Stimulated activated effector memory CD8-positive, alpha-beta T cell treated with anti-CD3 and anti-CD28 coated beads, Interleukin-12 subunit alpha, Interleukin-12 subunit beta, amount 100 ng/mL, for 72 hours (primary cell): ENCODE measurements around the gene SLC7A8.
A peak's percentile ranks its signal among the peaks of the same experiment; 100 is the strongest.

Experiments used
- ATAC-seq: fragments of 150-1000 bp; cut with Tn5 transposase; 2 replicates; pipeline ENCODE4 v1.10.0; 2021
- DNase-seq, 2 donors: peaks; one replicate each; pipeline ENCODE4 v3.0.0; 2021 to 2022; ENCODE audit warnings: low spot score in 2 of 2
- H3K27ac Mint-ChIP-seq: one replicate; pipeline ENCODE4 v1.8.0; 2022; ENCODE audit warnings: mild to moderate bottlenecking, mixed read lengths
- H3K36me3 Mint-ChIP-seq: one replicate; pipeline ENCODE4 v1.8.0; 2022; ENCODE audit warnings: mild to moderate bottlenecking, mixed read lengths
- H3K4me1 Mint-ChIP-seq: one replicate; pipeline ENCODE4 v1.8.0; 2022; ENCODE audit warnings: mixed read lengths
- H3K4me3 Mint-ChIP-seq: one replicate; pipeline ENCODE4 v1.8.0; 2022; ENCODE audit warnings: mild to moderate bottlenecking, mixed read lengths
- H3K9me3 Mint-ChIP-seq: one replicate; pipeline ENCODE4 v1.8.0; 2022; ENCODE audit warnings: mixed read lengths

SLC7A8 gene

DNA sequence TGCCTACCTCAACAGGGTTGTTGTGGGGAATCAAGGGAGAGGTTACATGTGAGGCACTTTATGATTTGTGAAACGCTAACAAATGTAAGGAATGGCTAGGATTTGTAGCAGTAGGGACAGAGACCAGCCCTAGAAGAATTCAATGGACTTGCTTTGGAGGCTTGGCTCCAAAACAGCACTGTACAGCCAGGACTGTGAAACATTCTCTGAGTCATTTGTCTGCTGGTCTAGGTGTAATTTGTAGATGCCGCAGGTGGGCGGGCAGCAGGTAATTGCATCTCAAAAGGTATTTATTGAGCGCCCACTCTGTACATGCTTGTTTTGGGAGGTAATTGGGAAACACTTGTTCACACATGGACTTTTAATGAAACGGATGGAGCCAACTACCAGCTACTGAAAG, 11.4 kb downstream of the SLC7A8 start:
- Mint-ChIP-seq H3K27ac (no peak overlapping the region), H3K4me1 (no peaks in the 10 kb centered on the region), H3K9me3 (no peaks in the 10 kb centered on the region), H3K4me3 (no peak overlapping the region), H3K36me3 (no peaks in the 10 kb centered on the region)
- DNase-seq (no peak), ATAC-seq (no peak)

GRCh38 chr14:23171222-23171975, 12.1 kb downstream of the SLC7A8 start:
- Mint-ChIP-seq H3K27ac (no peak overlapping the region), H3K4me3 (no peak overlapping the region), H3K36me3 (no peaks in the 10 kb centered on the region), H3K9me3 (no peaks in the 10 kb centered on the region), H3K4me1 (no peaks in the 10 kb centered on the region)
- ATAC-seq = no peak
- no peak for DNase-seq

GRCh38 chr14:23169622-23170021, 13.8 kb downstream of the SLC7A8 start:
- no peaks in the 10 kb centered on the region for H3K4me1 Mint-ChIP-seq
- H3K4me3 Mint-ChIP-seq = no peak overlapping the region
- DNase-seq (no peak), ATAC-seq (no peak)
- no peaks in the 10 kb centered on the region for H3K9me3 Mint-ChIP-seq
- no peak overlapping the region for H3K27ac Mint-ChIP-seq
- H3K36me3 Mint-ChIP-seq = no peaks in the 10 kb centered on the region

GRCh38 chr14:23168246-23168645, 15.2 kb downstream of the SLC7A8 start:
- no peaks in the 10 kb centered on the region for H3K4me1 Mint-ChIP-seq
- DNase-seq (no peak), ATAC-seq (no peak)
- H3K27ac Mint-ChIP-seq = no peak overlapping the region
- H3K36me3 Mint-ChIP-seq = no peaks in the 10 kb centered on the region
- no peaks in the 10 kb centered on the region for H3K9me3 Mint-ChIP-seq
- no peak overlapping the region for H3K4me3 Mint-ChIP-seq

GRCh38 chr14:23167116-23167847, 16.2 kb downstream of the SLC7A8 start:
- no peak overlapping the region for H3K4me3 Mint-ChIP-seq
- no peak for ATAC-seq

DNA sequence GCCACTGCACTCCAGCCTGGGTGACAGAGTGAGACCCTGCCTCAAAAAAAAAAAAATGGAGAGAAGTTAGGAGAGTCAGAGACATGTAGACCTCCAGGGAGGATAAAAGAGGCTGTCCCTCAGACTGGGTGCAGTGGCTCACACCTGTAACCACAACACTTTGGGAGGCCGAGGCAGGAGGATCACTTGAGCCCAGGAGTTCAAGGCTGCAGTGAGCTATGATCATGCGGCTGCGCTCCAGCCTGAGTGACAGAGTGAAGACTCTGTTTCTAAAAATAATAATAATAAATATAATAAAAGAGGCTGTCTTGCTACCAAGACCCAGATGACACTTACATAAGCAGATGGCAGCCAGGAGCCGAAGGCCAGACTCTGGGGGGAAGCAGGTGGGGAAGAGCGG, 18.5 kb downstream of the SLC7A8 start:
- Mint-ChIP-seq H3K9me3 (no peaks in the 10 kb centered on the region), H3K27ac (no peak overlapping the region), H3K4me3 (no peak overlapping the region), H3K36me3 (no peaks in the 10 kb centered on the region), H3K4me1 (peaks cover 7% of the 10 kb centered on the region)
- DNase-seq (no peak), ATAC-seq (no peak)

More at GRCh38 chr14:23167116-23167847, 16.2 kb downstream of the SLC7A8 start:
- DNase-seq = no peak
- no peaks in the 10 kb centered on the region for H3K4me1 Mint-ChIP-seq
- no peaks in the 10 kb centered on the region for H3K36me3 Mint-ChIP-seq
- no peak overlapping the region for H3K27ac Mint-ChIP-seq
- no peaks in the 10 kb centered on the region for H3K9me3 Mint-ChIP-seq

DNA sequence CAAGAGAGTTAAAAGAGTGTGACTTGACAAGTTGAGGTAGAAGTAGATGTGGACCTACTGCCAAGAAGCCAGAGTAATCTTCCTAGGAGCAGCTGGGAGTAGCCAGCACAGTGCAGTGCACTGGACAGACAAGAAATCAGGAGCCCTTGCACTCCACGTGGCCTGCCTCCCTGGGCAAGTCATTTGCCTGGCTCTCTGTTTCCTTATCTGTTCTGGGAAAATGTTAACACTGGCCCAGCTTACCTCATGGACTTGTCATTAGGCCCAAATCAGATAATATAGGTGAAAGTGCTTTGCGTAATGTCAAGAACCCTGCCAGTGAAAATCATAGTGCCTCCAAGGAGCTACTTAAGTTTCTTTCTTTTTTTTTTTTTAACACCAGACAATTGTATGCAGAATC, 19.2 kb downstream of the SLC7A8 start:
- no peaks in the 10 kb centered on the region for H3K9me3 Mint-ChIP-seq
- H3K36me3 Mint-ChIP-seq = no peaks in the 10 kb centered on the region
- no peak overlapping the region for H3K4me3 Mint-ChIP-seq
- peaks cover 7% of the 10 kb centered on the region for H3K4me1 Mint-ChIP-seq
- DNase-seq = no peak
- no peak for ATAC-seq
- H3K27ac Mint-ChIP-seq = no peak overlapping the region

DNA sequence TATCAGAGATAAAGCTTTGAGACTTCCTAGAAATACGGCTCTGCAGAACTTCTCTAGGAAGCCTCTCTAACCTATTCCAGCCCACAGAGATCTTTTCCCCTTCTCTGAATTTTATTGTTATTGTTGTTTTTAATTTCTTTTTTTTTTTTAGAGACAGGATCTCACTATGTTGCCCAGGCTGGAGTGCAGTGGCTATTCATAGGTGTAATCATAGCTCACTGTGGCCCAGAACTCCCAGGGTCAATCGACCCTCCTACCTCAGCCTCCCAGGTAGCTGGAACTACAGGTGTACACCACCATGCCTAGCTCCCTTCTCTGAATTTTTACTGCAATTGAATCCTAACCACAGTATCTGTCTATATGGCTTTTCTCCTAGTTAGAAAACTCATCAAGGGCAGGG, 19.6 kb downstream of the SLC7A8 start:
- ATAC-seq = no peak
- no peak overlapping the region for H3K27ac Mint-ChIP-seq
- H3K36me3 Mint-ChIP-seq = no peaks in the 10 kb centered on the region
- no peak overlapping the region for H3K4me3 Mint-ChIP-seq
- no peaks in the 10 kb centered on the region for H3K9me3 Mint-ChIP-seq
- peaks cover 7% of the 10 kb centered on the region for H3K4me1 Mint-ChIP-seq
- DNase-seq = no peak

GRCh38 chr14:23162800-23163199, 20.7 kb downstream of the SLC7A8 start:
- ATAC-seq = peak; percentile 29
- Mint-ChIP-seq H3K9me3 (no peaks in the 10 kb centered on the region), H3K36me3 (no peaks in the 10 kb centered on the region), H3K4me3 (no peak overlapping the region), H3K27ac (peak overlapping the region; percentile 75), H3K4me1 (peaks cover 7% of the 10 kb centered on the region)
- DNase-seq = no peak

- Mint-ChIP-seq H3K36me3 (no peaks in the 10 kb centered on the region), H3K4me3 (no peak overlapping the region), H3K27ac (peak overlapping the region; percentile 75), H3K9me3 (no peaks in the 10 kb centered on the region), H3K4me1 (peaks cover 7% of the 10 kb centered on the region)
- DNase-seq = no peak
- ATAC-seq = no peak
Measured at GRCh38 chr14:23162005-23162404, 21.5 kb downstream of the SLC7A8 start.

GRCh38 chr14:23160924-23161522, 22.4 kb downstream of the SLC7A8 start:
- peak overlapping the region; percentile 50 for H3K4me3 Mint-ChIP-seq
- no peaks in the 10 kb centered on the region for H3K9me3 Mint-ChIP-seq
- H3K36me3 Mint-ChIP-seq = no peaks in the 10 kb centered on the region
- ATAC-seq (peak; percentile 53), DNase-seq (no peak)
- H3K4me1 Mint-ChIP-seq = peaks cover 7% of the 10 kb centered on the region
- H3K27ac Mint-ChIP-seq = peak overlapping the region; percentile 82

GRCh38 chr14:23159532-23159931, 23.9 kb downstream of the SLC7A8 start:
- H3K4me1 Mint-ChIP-seq = peaks cover 7% of the 10 kb centered on the region
- H3K4me3 Mint-ChIP-seq = no peak overlapping the region
- no peak for DNase-seq
- no peak for ATAC-seq
- H3K36me3 Mint-ChIP-seq = no peaks in the 10 kb centered on the region
- H3K9me3 Mint-ChIP-seq = no peaks in the 10 kb centered on the region
- no peak overlapping the region for H3K27ac Mint-ChIP-seq

- no peak overlapping the region for H3K4me3 Mint-ChIP-seq
- no peaks in the 10 kb centered on the region for H3K36me3 Mint-ChIP-seq
- H3K27ac Mint-ChIP-seq = no peak overlapping the region
- H3K9me3 Mint-ChIP-seq = no peaks in the 10 kb centered on the region
- DNase-seq (no peak), ATAC-seq (no peak)
- peaks cover 7% of the 10 kb centered on the region for H3K4me1 Mint-ChIP-seq
Measured at GRCh38 chr14:23158779-23159178, 24.7 kb downstream of the SLC7A8 start.

GRCh38 chr14:23154964-23155587, 28.4 kb downstream of the SLC7A8 start:
- no peak overlapping the region for H3K27ac Mint-ChIP-seq
- no peak overlapping the region for H3K4me3 Mint-ChIP-seq
- H3K4me1 Mint-ChIP-seq = no peaks in the 10 kb centered on the region
- ATAC-seq = no peak
- no peaks in the 10 kb centered on the region for H3K36me3 Mint-ChIP-seq
- DNase-seq = no peak
- H3K9me3 Mint-ChIP-seq = no peaks in the 10 kb centered on the region
